OCI-LY3 (cell line): ENCODE results near the gene C3orf20.

Experiments
- H2AFZ ChIP-seq: fragments of 200-600, 300-600 bp; shearing (Covaris generic); 2 replicates; pipeline ENCODE4 v1.6.0; 2014; ENCODE audit warnings: antibody characterized with exemption, low read depth, low read length
- H3K27ac ChIP-seq: fragments of 200-600, 300-600 bp; sonication (generic); 2 replicates; pipeline ENCODE4 v1.5.1; 2014; ENCODE audit warnings: mild to moderate bottlenecking, low read length, moderate library complexity, mixed read lengths
- H3K27me3 ChIP-seq: fragments of 200-600, 300-600 bp; sonication (generic); 2 replicates; pipeline ENCODE4 v1.6.1; 2014; ENCODE audit warnings: low read depth, low read length, mixed read lengths
- H3K36me3 ChIP-seq: fragments of 200-600, 300-600 bp; sonication (generic); replicated peaks from 2 replicates; pipeline ENCODE3; 2014; ENCODE audit warnings: low read depth, low read length, mixed read lengths
- H3K4me1 ChIP-seq: fragments of 300-600, 200-600 bp; sonication (generic); 2 replicates; pipeline ENCODE4 v1.6.1; 2014; ENCODE audit warnings: low read length, mixed read lengths
- H3K4me2 ChIP-seq: fragments of 200-600, 300-600 bp; sonication (generic); 2 replicates; pipeline ENCODE4 v1.6.1; 2014; ENCODE audit warnings: low read length, mixed read lengths
- H3K4me3 ChIP-seq: fragments of 300-600, 200-600 bp; sonication (generic); 2 replicates; pipeline ENCODE4 v1.5.1; 2014; ENCODE audit warnings: antibody characterized with exemption, mild to moderate bottlenecking, low read length, moderate library complexity
- H3K79me2 ChIP-seq: fragments of 300-600, 200-600 bp; shearing (Covaris generic); 2 replicates; pipeline ENCODE4 v1.6.1; 2014; ENCODE audit warnings: mild to moderate bottlenecking, low read length, mixed read lengths
- H3K9ac ChIP-seq: fragments of 300-600, 200-600 bp; shearing (Covaris generic); 2 replicates; pipeline ENCODE4 v1.6.0; 2014; ENCODE audit warnings: mild to moderate bottlenecking, low read length, moderate library complexity
- H3K9me3 ChIP-seq: fragments of 200-600, 300-600 bp; shearing (Covaris generic); 2 replicates; pipeline ENCODE4 v1.6.1; 2014; ENCODE audit warnings: low read length, mixed read lengths; ENCODE audit not compliant: insufficient read depth
- H4K20me1 ChIP-seq: fragments of 200-600, 300-600 bp; sonication (generic); 2 replicates; pipeline ENCODE4 v1.6.1; 2016; ENCODE audit warnings: low read length, mixed read lengths; ENCODE audit not compliant: insufficient read depth
- EZH2phosphoT487 ChIP-seq: fragments of 200-600 bp; shearing (Covaris generic); IDR thresholded peaks from 2 replicates; pipeline ENCODE4 v1.6.1; 2018; ENCODE audit warnings: antibody characterized with exemption, mixed run types, low read depth
- TF ChIP-seq, protein P1 (sequence below): fragments of 200-600, 300-600 bp; sonication (generic); IDR thresholded peaks from 2 replicates; pipeline ENCODE4 v1.5.1; 2014; ENCODE audit warnings: antibody characterized with exemption, low read length, low read depth

The C3orf20 gene

DNA sequence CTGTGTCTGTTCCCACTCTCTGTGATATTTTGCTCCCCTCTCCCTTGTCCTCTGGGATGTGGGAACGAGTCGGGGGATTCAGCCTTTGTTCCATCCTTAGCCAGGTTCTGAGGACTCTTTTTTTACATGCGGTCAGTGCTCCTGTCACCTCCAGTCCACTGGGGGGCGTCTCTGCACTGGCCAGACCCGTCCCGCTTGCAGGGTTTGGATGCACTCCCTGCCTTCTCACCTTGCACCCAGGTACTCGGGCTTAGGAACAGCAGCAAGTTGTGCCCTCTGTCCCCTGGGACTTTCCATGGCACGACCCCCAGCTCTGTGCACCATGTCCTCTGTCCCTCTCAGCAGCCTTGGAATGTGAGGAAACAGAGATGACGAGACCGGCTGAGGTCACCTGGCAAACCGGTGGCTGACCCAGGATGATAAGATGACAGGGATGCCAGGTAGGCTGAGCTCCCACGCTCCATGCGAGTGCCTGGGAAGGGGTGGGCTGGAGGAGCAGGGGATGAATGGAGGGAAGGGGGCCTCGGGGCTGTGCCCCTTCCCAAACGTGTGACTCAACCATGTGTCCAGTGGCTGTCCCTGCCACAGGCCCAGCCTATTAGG lies 116.5 kb downstream of the C3orf20 start:
- H2AFZ ChIP-seq = no peak overlapping the region
- peak overlapping the region; percentile 17; the same call in 1 of the 2 replicates for H3K4me2 ChIP-seq
- no peak overlapping the region for H3K9ac ChIP-seq
- H3K27me3 ChIP-seq = peaks cover 53% of the 10 kb centered on the region
- no peaks in the 10 kb centered on the region for H3K79me2 ChIP-seq
- no peak for TF ChIP-seq EZH2phosphoT487
- TF ChIP-seq, protein P1, sequence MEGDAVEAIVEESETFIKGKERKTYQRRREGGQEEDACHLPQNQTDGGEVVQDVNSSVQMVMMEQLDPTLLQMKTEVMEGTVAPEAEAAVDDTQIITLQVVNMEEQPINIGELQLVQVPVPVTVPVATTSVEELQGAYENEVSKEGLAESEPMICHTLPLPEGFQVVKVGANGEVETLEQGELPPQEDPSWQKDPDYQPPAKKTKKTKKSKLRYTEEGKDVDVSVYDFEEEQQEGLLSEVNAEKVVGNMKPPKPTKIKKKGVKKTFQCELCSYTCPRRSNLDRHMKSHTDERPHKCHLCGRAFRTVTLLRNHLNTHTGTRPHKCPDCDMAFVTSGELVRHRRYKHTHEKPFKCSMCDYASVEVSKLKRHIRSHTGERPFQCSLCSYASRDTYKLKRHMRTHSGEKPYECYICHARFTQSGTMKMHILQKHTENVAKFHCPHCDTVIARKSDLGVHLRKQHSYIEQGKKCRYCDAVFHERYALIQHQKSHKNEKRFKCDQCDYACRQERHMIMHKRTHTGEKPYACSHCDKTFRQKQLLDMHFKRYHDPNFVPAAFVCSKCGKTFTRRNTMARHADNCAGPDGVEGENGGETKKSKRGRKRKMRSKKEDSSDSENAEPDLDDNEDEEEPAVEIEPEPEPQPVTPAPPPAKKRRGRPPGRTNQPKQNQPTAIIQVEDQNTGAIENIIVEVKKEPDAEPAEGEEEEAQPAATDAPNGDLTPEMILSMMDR = peak; percentile 85
- no peaks in the 10 kb centered on the region for H3K4me1 ChIP-seq
- no peak overlapping the region for H3K27ac ChIP-seq
- no peaks in the 10 kb centered on the region for H3K36me3 ChIP-seq
- no peaks in the 10 kb centered on the region for H4K20me1 ChIP-seq
- H3K9me3 ChIP-seq = no peaks in the 10 kb centered on the region
- no peak overlapping the region for H3K4me3 ChIP-seq

DNA sequence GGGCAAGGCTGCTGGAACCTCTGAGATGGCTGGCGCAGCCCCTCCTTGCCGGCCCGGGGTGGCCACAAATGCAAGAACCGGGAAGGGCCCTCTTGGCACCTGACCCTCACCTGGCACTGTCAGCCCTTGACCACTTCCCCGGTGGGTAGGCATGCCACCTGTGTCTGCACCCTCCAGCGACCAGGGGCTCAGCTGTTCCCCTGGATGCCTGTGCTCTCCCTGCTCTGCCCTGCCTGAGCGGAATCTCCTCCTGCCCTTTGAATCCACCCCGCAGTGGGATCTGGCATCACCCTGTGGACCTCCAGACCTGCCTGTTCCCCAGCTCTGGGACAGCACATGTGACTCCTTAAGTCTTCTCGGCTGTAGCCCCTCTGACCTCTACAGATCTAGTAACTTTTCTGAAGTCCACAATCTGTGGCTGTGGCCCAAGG lies 117.8 kb downstream of the C3orf20 start:
- Histone ChIP-seq H3K4me3 (no peak overlapping the region), H4K20me1 (no peaks in the 10 kb centered on the region), H2AFZ (no peak overlapping the region), H3K9ac (no peak overlapping the region), H3K36me3 (no peaks in the 10 kb centered on the region), H3K27ac (no peak overlapping the region), H3K4me2 (no peak overlapping the region), H3K79me2 (no peaks in the 10 kb centered on the region), H3K4me1 (no peaks in the 10 kb centered on the region), H3K27me3 (peaks cover 50% of the 10 kb centered on the region), H3K9me3 (no peaks in the 10 kb centered on the region)
- TF ChIP-seq EZH2phosphoT487 = no peak
- TF ChIP-seq, protein P1 = no peak

DNA sequence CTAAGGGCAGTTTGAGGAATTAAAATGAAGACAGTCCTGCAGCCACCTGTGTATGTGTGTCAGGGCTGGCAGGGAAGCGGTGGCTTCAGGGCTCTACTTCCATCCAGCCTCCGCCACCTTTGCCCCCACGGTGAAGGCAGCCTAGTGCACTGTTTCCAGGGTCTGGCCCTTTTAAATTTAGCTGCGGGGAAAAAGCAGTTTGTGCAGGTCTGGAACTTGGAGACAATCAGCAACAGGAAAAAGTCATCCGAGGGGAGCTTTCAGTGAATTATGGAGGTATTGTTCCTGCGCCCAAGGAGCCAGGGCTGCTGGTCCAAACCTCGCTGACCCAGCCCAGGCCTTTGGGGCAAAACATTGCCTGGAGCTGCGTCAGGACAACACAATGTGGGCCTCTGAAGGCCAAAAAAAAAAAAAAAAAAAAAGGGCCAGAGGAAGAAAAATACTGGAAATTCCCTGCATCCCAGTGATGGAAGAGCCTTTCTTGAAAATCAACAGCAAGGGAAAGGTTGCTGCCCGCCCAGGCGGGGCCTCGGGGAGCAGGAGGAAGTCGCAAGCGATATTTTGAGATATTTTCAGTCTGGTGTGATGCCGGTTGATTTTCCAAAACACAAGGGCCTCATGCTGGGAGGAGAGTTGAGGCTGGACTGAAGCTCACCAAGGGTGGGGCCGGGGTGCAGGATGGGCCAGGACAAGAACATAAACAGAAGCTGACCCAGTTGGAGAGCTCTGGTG lies 118.4 kb downstream of the C3orf20 start:
- Histone ChIP-seq H3K79me2 (no peaks in the 10 kb centered on the region), H3K27me3 (peaks cover 49% of the 10 kb centered on the region), H3K4me3 (no peak overlapping the region), H3K36me3 (no peaks in the 10 kb centered on the region), H3K4me1 (no peaks in the 10 kb centered on the region), H4K20me1 (no peaks in the 10 kb centered on the region), H3K9me3 (no peaks in the 10 kb centered on the region), H3K4me2 (no peak overlapping the region), H2AFZ (no peak overlapping the region), H3K9ac (no peak overlapping the region), H3K27ac (no peak overlapping the region)
- no peak for TF ChIP-seq EZH2phosphoT487
- TF ChIP-seq, protein P1 = no peak

GRCh38 chr3:14793858-14794234 lies 118.9 kb downstream of the C3orf20 start:
- H3K36me3 ChIP-seq = no peaks in the 10 kb centered on the region
- peaks cover 53% of the 10 kb centered on the region for H3K27me3 ChIP-seq
- H3K4me1 ChIP-seq = no peaks in the 10 kb centered on the region
- H3K79me2 ChIP-seq = no peaks in the 10 kb centered on the region
- H3K4me2 ChIP-seq = no peak overlapping the region
- H3K27ac ChIP-seq = no peak overlapping the region
- TF ChIP-seq, protein P1 = no peak
- no peak for TF ChIP-seq EZH2phosphoT487
- no peaks in the 10 kb centered on the region for H4K20me1 ChIP-seq
- H3K9me3 ChIP-seq = no peaks in the 10 kb centered on the region
- no peak overlapping the region for H3K4me3 ChIP-seq
- no peak overlapping the region for H3K9ac ChIP-seq
- H2AFZ ChIP-seq = no peak overlapping the region
